HepG2 (cell line): ENCODE data around the gene BLOC1S4. TPM values are rescaled to one million over a fixed set of nuclear protein-coding genes. Genes with fewer than 3 reads are reported as not detected.

Experiments
- AHDC1 ChIP-seq: sonication (generic); formaldehyde crosslinking; IDR thresholded peaks from 2 replicates; pipeline ENCODE4 v1.5.1; 2020; ENCODE audit warnings: mild to moderate bottlenecking, missing genetic modification reagents, borderline replicate concordance
- FOXK2 ChIP-seq: fragments of 450-650 bp; IDR thresholded peaks from 2 replicates; pipeline ENCODE4 v1.6.1; 2016
- KAT2B ChIP-seq: fragments of 150-350 bp; IDR thresholded peaks from 2 replicates; pipeline ENCODE4 v1.6.1; 2014; ENCODE audit warnings: low read depth, low read length, borderline replicate concordance
- KMT2A ChIP-seq: sonication (generic); formaldehyde crosslinking; IDR thresholded peaks from 2 replicates; pipeline ENCODE4 v1.4.0; 2020; ENCODE audit warnings: missing genetic modification reagents
- NFE2L2 ChIP-seq: fragments of 150-350 bp; IDR thresholded peaks from 2 replicates; pipeline ENCODE4 v1.6.1; 2014; ENCODE audit warnings: low read length
- REXO4 ChIP-seq: sonication (generic); formaldehyde crosslinking; IDR thresholded peaks from 2 replicates; pipeline ENCODE4 v1.8.0; 2022; ENCODE audit warnings: missing genetic modification reagents, mild to moderate bottlenecking, borderline replicate concordance
- SPEN ChIP-seq: sonication (generic); formaldehyde crosslinking; IDR thresholded peaks from 2 replicates; pipeline ENCODE4 v1.5.1; 2020; ENCODE audit warnings: low read depth, mild to moderate bottlenecking, missing genetic modification reagents
- ZBTB37 ChIP-seq: sonication (generic); formaldehyde crosslinking; IDR thresholded peaks from 2 replicates; pipeline ENCODE4 v1.4.0; 2020; ENCODE audit warnings: mild to moderate bottlenecking, missing genetic modification reagents
- ZC3H13 ChIP-seq: sonication (generic); formaldehyde crosslinking; IDR thresholded peaks from 2 replicates; pipeline ENCODE4 v1.8.1; 2023; ENCODE audit warnings: mild to moderate bottlenecking, missing genetic modification reagents, moderate library complexity
- ZFP82 ChIP-seq: sonication (generic); formaldehyde crosslinking; IDR thresholded peaks from 2 replicates; pipeline ENCODE4 v1.5.1; 2020; ENCODE audit warnings: mild to moderate bottlenecking, missing genetic modification reagents, borderline replicate concordance
- ZGPAT ChIP-seq: IDR thresholded peaks from 2 replicates; pipeline ENCODE4 v1.6.1; 2016; ENCODE audit warnings: mild to moderate bottlenecking
- ZNF30 ChIP-seq: sonication (generic); formaldehyde crosslinking; IDR thresholded peaks from 2 replicates; pipeline ENCODE4 v1.5.0; 2020; ENCODE audit warnings: mild to moderate bottlenecking, missing genetic modification reagents
- ZNF496 ChIP-seq: sonication (generic); formaldehyde crosslinking; IDR thresholded peaks from 2 replicates; pipeline ENCODE4 v1.8.1; 2023; ENCODE audit warnings: mild to moderate bottlenecking, moderate library complexity, missing genetic modification reagents; ENCODE audit not compliant: insufficient replicate concordance
- ZNF598 ChIP-seq: sonication (generic); formaldehyde crosslinking; IDR thresholded peaks from 2 replicates; pipeline ENCODE4 v1.5.1; 2020; ENCODE audit warnings: mild to moderate bottlenecking, missing genetic modification reagents, borderline replicate concordance
- ZNF784 ChIP-seq: sonication (generic); formaldehyde crosslinking; IDR thresholded peaks from 2 replicates; pipeline ENCODE4 v1.5.1; 2020; ENCODE audit warnings: missing genetic modification reagents, mild to moderate bottlenecking, borderline replicate concordance
- ZNF788 ChIP-seq: sonication (generic); formaldehyde crosslinking; IDR thresholded peaks from 2 replicates; pipeline ENCODE4 v1.5.0; 2020; ENCODE audit warnings: mild to moderate bottlenecking, missing genetic modification reagents, borderline replicate concordance
- polyA plus RNA-seq, 8 experiments: library from polyadenylated mRNA; depleted of rRNA in 3 of 8; stranded (reverse) in 7 of 8; unstranded in 1 of 8; fragments of >200 nt; fragmentation: Illumina TruSeq in 4 of 8; extraction: Trizol in 4 of 8; gene quantifications; 2 replicates each; pipeline versions ENCODE4 v1.2.1 to v1.2.3, GENCODE V29; 2011 to 2016; ENCODE audit warnings: low read depth in 4 of 8, missing spikeins in 1 of 8, mixed read lengths in 1 of 8; ENCODE audit not compliant: insufficient read depth in 1 of 8
- total RNA-seq, 5 experiments: library from RNA; depleted of rRNA; stranded (reverse); fragments of >200 nt; fragmentation: Illumina TruSeq; extraction: Trizol; gene quantifications; 2 replicates each; pipeline ENCODE4 v1.2.3, GENCODE V29; 2016; ENCODE audit warnings: low read depth in 1 of 5

The BLOC1S4 gene
- total and polyA plus RNA-seq, 2 of the 13 experiments (the other 11 are each of a cell fraction or from before 2014, with no cell fraction given), result 15.5 to 20.9 TPM

- no peak for TF ChIP-seq ZGPAT
- no peak for TF ChIP-seq ZNF784
- no peak for TF ChIP-seq ZNF496 (CRISPR knock-in tag)
- no peak for TF ChIP-seq KMT2A (CRISPR knock-in tag)
- no peak for TF ChIP-seq ZFP82 (CRISPR knock-in tag)
- TF ChIP-seq SPEN (CRISPR knock-in tag), result no peak; the same call in 1 of the 2 replicates
- TF ChIP-seq ZNF30 (CRISPR knock-in tag), result no peak
- peak; percentile 10; the same call in 1 of the 2 replicates for TF ChIP-seq ZNF788
- TF ChIP-seq FOXK2, result no peak
- no peak for TF ChIP-seq NFE2L2
- TF ChIP-seq REXO4 (CRISPR knock-in tag), result no peak
- no peak for TF ChIP-seq ZC3H13 (CRISPR knock-in tag)
- TF ChIP-seq AHDC1 (CRISPR knock-in tag), result no peak
- TF ChIP-seq ZNF598 (CRISPR knock-in tag), result 0 out of 2 replicates have a peak, but pooled peaks have one; percentile 4
- TF ChIP-seq ZBTB37 (CRISPR knock-in tag), result no peak
- TF ChIP-seq KAT2B, result no peak
Measured at GRCh38 chr4:6689506-6689960, 26.4 kb upstream of the BLOC1S4 start (continued).
